Neural progenitor cell (in vitro differentiated cells): ENCODE measurements around the gene COMP.

Source experiments
- CTCF ChIP-seq: fragments of 200-600 bp; sonication (generic); IDR thresholded peaks from 2 replicates; pipeline ENCODE4 v1.5.1; 2017; ENCODE audit warnings: antibody characterized with exemption, mild to moderate bottlenecking
- EZH2 ChIP-seq: fragments of 200-600 bp; sonication (generic); IDR thresholded peaks from 2 replicates; pipeline ENCODE4 v1.6.1; 2017; ENCODE audit warnings: antibody characterized with exemption, mild to moderate bottlenecking, moderate library complexity
- EZH2phosphoT487 ChIP-seq: fragments of 200-600 bp; sonication (generic); IDR thresholded peaks from 2 replicates; pipeline ENCODE4 v1.6.1; 2017; ENCODE audit warnings: antibody characterized with exemption

GRCh38 chr19:18794692-18795091 lies 3.6 kb upstream of the COMP start:
- no peak for TF ChIP-seq CTCF
- no peak for TF ChIP-seq EZH2
- TF ChIP-seq EZH2phosphoT487 = no peak
